ENCODE measurements around the gene PSMB2.

PSMB2 gene

GRCh38 chr1:35576061-35576765, 65.1 kb downstream of the PSMB2 start:
- no peak overlapping the region for H3K4me3 ChIP-seq (ENCODE audit: low read length)
- DNase-seq (ENCODE audit: low read depth, low spot score), result no peak

GRCh38 chr1:35575416-35575958, 65.8 kb downstream of the PSMB2 start:
- no peak for DNase-seq (ENCODE audit: low read depth, low spot score)
- H3K4me3 ChIP-seq (ENCODE audit: low read length), result no peak overlapping the region

GRCh38 chr1:35574655-35575415, 66.5 kb downstream of the PSMB2 start:
- H3K4me3 ChIP-seq (ENCODE audit: low read length), result no peak overlapping the region
- DNase-seq (ENCODE audit: low read depth, low spot score), result no peak

- no peak for DNase-seq (ENCODE audit: low read depth, low spot score)
- H3K4me3 ChIP-seq (ENCODE audit: low read length), result no peak overlapping the region
Measured at GRCh38 chr1:35574125-35574654, 67.1 kb downstream of the PSMB2 start.

- H3K4me3 ChIP-seq (ENCODE audit: low read length), result no peak within 1 kb of the TSS
Measured at GRCh38 chr1:35573198-35574124, 67.9 kb downstream of the PSMB2 start, which contains the start of gene TFAP2E. TSS of gene TFAP2E (plus strand) at chr1:35573314. CDS start at chr1:35573578, 264 bp downstream.

GRCh38 chr1:35572296-35572695, 69.0 kb downstream of the PSMB2 start:
- no peak overlapping the region for H3K4me3 ChIP-seq (ENCODE audit: low read length)
- DNase-seq (ENCODE audit: low read depth, low spot score), result no peak

More at GRCh38 chr1:35573198-35574124, 67.9 kb downstream of the PSMB2 start, which contains the start of gene TFAP2E:
- no peak for DNase-seq (ENCODE audit: low read depth, low spot score)

GRCh38 chr1:35571263-35571662, 70.1 kb downstream of the PSMB2 start:
- H3K4me3 ChIP-seq (ENCODE audit: low read length), result no peak overlapping the region
- DNase-seq (ENCODE audit: low read depth, low spot score), result no peak

- no peak for DNase-seq (ENCODE audit: low read depth, low spot score)
Measured at GRCh38 chr1:35570589-35571137, 70.7 kb downstream of the PSMB2 start.

GRCh38 chr1:35569936-35570335, 71.4 kb downstream of the PSMB2 start:
- H3K4me3 ChIP-seq (ENCODE audit: low read length), result no peak overlapping the region
- DNase-seq (ENCODE audit: low read depth, low spot score), result no peak

More at GRCh38 chr1:35570589-35571137, 70.7 kb downstream of the PSMB2 start:
- H3K4me3 ChIP-seq (ENCODE audit: low read length), result no peak overlapping the region

GRCh38 chr1:35568975-35569395, 72.3 kb downstream of the PSMB2 start:
- DNase-seq (ENCODE audit: low read depth, low spot score), result peak; percentile 68
- H3K4me3 ChIP-seq (ENCODE audit: low read length), result no peak overlapping the region

GRCh38 chr1:35567947-35568558, 73.3 kb downstream of the PSMB2 start:
- DNase-seq (ENCODE audit: low read depth, low spot score), result no peak
- H3K4me3 ChIP-seq (ENCODE audit: low read length), result no peak overlapping the region

- no peak overlapping the region for H3K4me3 ChIP-seq (ENCODE audit: low read length)
- no peak for DNase-seq (ENCODE audit: low read depth, low spot score)
Measured at GRCh38 chr1:35565742-35566133, 75.6 kb downstream of the PSMB2 start.

- DNase-seq (ENCODE audit: low read depth, low spot score), result no peak
Measured at GRCh38 chr1:35564884-35565741, 76.2 kb downstream of the PSMB2 start.

GRCh38 chr1:35564037-35564883, 77.1 kb downstream of the PSMB2 start:
- H3K4me3 ChIP-seq (ENCODE audit: low read length), result no peak overlapping the region

More at GRCh38 chr1:35564884-35565741, 76.2 kb downstream of the PSMB2 start:
- H3K4me3 ChIP-seq (ENCODE audit: low read length), result no peak overlapping the region

GRCh38 chr1:35563166-35563565, 78.2 kb downstream of the PSMB2 start:
- H3K4me3 ChIP-seq (ENCODE audit: low read length), result no peak overlapping the region
- DNase-seq (ENCODE audit: low read depth, low spot score), result no peak

More at GRCh38 chr1:35564037-35564883, 77.1 kb downstream of the PSMB2 start:
- DNase-seq (ENCODE audit: low read depth, low spot score), result peak; percentile 71

- H3K4me3 ChIP-seq (ENCODE audit: low read length), result no peak overlapping the region
- no peak for DNase-seq (ENCODE audit: low read depth, low spot score)
Measured at GRCh38 chr1:35561972-35562680, 79.2 kb downstream of the PSMB2 start.
